GM12878 (cell line): ENCODE data around the gene ISL2. TPM values are rescaled to one million over a fixed set of nuclear protein-coding genes. Genes with fewer than 3 reads are reported as not detected.

Source experiments
- ATAC-seq: fragments of 200-7000 bp; cut with Tn5 transposase; 3 replicates; pipeline ENCODE4 v1.9.1; 2020; ENCODE audit warnings: mild to moderate bottlenecking, moderate library complexity
- BruUV-seq: library from RNA; stranded (reverse); fragments of 400-500 nt; replicated peaks from 2 replicates; lab custom pipeline; 2021; lab: Mats Ljungman, UMichigan
- CTCF ChIA-PET: fragments of 300-600 bp; sonication (Branson Sonifier 250); formaldehyde crosslinking; extraction: SDS; loops from one replicate; lab custom pipeline; 2021; ENCODE audit warnings: inconsistent platforms; lab: Yijun Ruan, JAX
- POLR2A ChIA-PET: fragments of 350-600 bp; formaldehyde crosslinking; extraction: SDS; loops from one replicate; lab custom pipeline; 2021; ENCODE audit warnings: inconsistent platforms; lab: Charles Lee
- RAD21 ChIA-PET: fragments of 300-600 bp; sonication (Branson Sonifier 250); formaldehyde crosslinking; loops from one replicate; lab custom pipeline; 2023; ENCODE audit warnings: antibody characterized with exemption; ENCODE audit not compliant: unreplicated experiment; lab: Charles Lee
- SMC1A ChIA-PET: fragments of 300-600 bp; sonication (Branson Sonifier 250); formaldehyde crosslinking; loops from one replicate; lab custom pipeline; 2023; ENCODE audit not compliant: unreplicated experiment, uncharacterized antibody; lab: Charles Lee
- DNase-seq: peaks from one replicate; pipeline ENCODE4 v3.0.0-alpha.2; 2011; ENCODE audit warnings: low read depth, low spot score
- FAIRE-seq: peaks from 3 replicates; lab custom pipeline; 2011; peaks lifted over from hg19 to GRCh38; lab: Jason Lieb, UNC
- H2AFZ ChIP-seq: 2 replicates; pipeline ENCODE4 v1.6.0; 2011; ENCODE audit warnings: low read depth, low read length, control low read depth; ENCODE audit not compliant: control insufficient read depth
- H3K27ac ChIP-seq: 2 replicates; pipeline ENCODE4 v1.5.1; 2011; ENCODE audit warnings: control low read depth; ENCODE audit not compliant: control insufficient read depth, insufficient read depth
- H3K27me3 ChIP-seq, 2 experiments: replicated peaks in 1 of 2; 2 replicates each; pipeline versions ENCODE4 v1.6.0 to v1.6.1; 2011; ENCODE audit warnings: low read length in 1 of 2; ENCODE audit not compliant: control insufficient read depth in 2 of 2, insufficient read depth in 2 of 2
- H3K36me3 ChIP-seq, 2 experiments: 2 replicates each; pipeline ENCODE4 v1.5.1; 2011; ENCODE audit warnings: low read length in 1 of 2; ENCODE audit not compliant: control insufficient read depth in 2 of 2, insufficient read depth in 2 of 2
- H3K4me1 ChIP-seq: 2 replicates; pipeline ENCODE4 v1.6.1; 2011; ENCODE audit warnings: mild to moderate bottlenecking, low read length, moderate library complexity, mixed read lengths; ENCODE audit not compliant: control insufficient read depth, insufficient read depth
- H3K4me2 ChIP-seq: 2 replicates; pipeline ENCODE4 v1.6.0; 2011; ENCODE audit warnings: control low read depth; ENCODE audit not compliant: control insufficient read depth, insufficient read depth
- H3K4me3 ChIP-seq: fragments of 200-600 bp; sonication (generic); 2 replicates; pipeline ENCODE4 v1.5.1; 2016
- H3K79me2 ChIP-seq: 2 replicates; pipeline ENCODE4 v1.6.0; 2011; ENCODE audit warnings: low read length; ENCODE audit not compliant: control insufficient read depth, insufficient read depth
- H3K9ac ChIP-seq: 2 replicates; pipeline ENCODE4 v1.8.0; 2011; ENCODE audit warnings: low read length, control low read depth, mixed read lengths; ENCODE audit not compliant: control insufficient read depth, insufficient read depth
- H3K9me3 ChIP-seq: replicated peaks from 3 replicates; pipeline ENCODE4 v1.5.1; 2011; ENCODE audit warnings: mild to moderate bottlenecking, low read length; ENCODE audit not compliant: control insufficient read depth, insufficient read depth
- H4K20me1 ChIP-seq: 2 replicates; pipeline ENCODE4 v1.6.0; 2011; ENCODE audit not compliant: control insufficient read depth, insufficient read depth
- BMI1 ChIP-seq: fragments of 450-650 bp; IDR thresholded peaks from 2 replicates; pipeline ENCODE4 v1.6.1; 2016; ENCODE audit warnings: mild to moderate bottlenecking, moderate library complexity, borderline replicate concordance
- CBFB ChIP-seq: IDR thresholded peaks from 2 replicates; pipeline ENCODE4 v1.6.1; 2016; ENCODE audit warnings: antibody characterized with exemption, low read depth
- EP300 ChIP-seq, 2 experiments: fragments of 150-350 bp in 1 of 2; IDR thresholded peaks; 2 replicates each; pipeline ENCODE4 v1.6.1; 2011 to 2012; ENCODE audit warnings: low read depth in 2 of 2, low read length in 2 of 2, borderline replicate concordance in 1 of 2, improper control_type of control experiment in 1 of 2, inconsistent platforms in 1 of 2; ENCODE audit not compliant: control insufficient read depth in 1 of 2
- FOXK2 ChIP-seq: fragments of 450-650 bp; IDR thresholded peaks from 2 replicates; pipeline ENCODE4 v1.6.1; 2017; ENCODE audit warnings: mild to moderate bottlenecking, moderate library complexity
- NFIC ChIP-seq: IDR thresholded peaks from 2 replicates; pipeline ENCODE4 v1.6.1; 2012; ENCODE audit warnings: low read depth, mild to moderate bottlenecking, inconsistent platforms, low read length, moderate library complexity
- SREBF1 ChIP-seq: IDR thresholded peaks from 2 replicates; pipeline ENCODE4 v1.6.1; 2012; ENCODE audit warnings: mild to moderate bottlenecking, low read length
- SREBF2 ChIP-seq: IDR thresholded peaks from 2 replicates; pipeline ENCODE4 v1.6.1; 2012; ENCODE audit warnings: mild to moderate bottlenecking, low read length
- ZNF24 ChIP-seq: fragments of 450-650 bp; IDR thresholded peaks from 2 replicates; pipeline ENCODE4 v1.6.1; 2017; ENCODE audit warnings: antibody characterized with exemption, mild to moderate bottlenecking
- WGBS: methylation state at CpG from one replicate; pipeline ENCODE4 v1.1.6; 2016; ENCODE audit warnings: low lambda C conversion rate; ENCODE audit not compliant: insufficient replicate concordance, insufficient coverage; ENCODE audit errors: missing lambda C conversion rate; 5-methylcytosine and 5-hydroxymethylcytosine counted together
- in situ Hi-C: fragments of 300-500 bp; cut with MboI; formaldehyde crosslinking; loops from 9 replicates; pipeline ENCODE4 v1.14.3; 2018; ENCODE audit warnings: mixed read lengths
- intact Hi-C: fragments of 100-400 bp; cut with micrococcal nuclease; formaldehyde crosslinking; loops from one replicate; pipeline ENCODE4 v1.14.2; 2022; ENCODE audit not compliant: unreplicated experiment
- polyA plus RNA-seq, 11 experiments: library from polyadenylated mRNA; depleted of rRNA in 4 of 11; unstranded in 6 of 11; stranded (reverse) in 5 of 11; fragments of >200 nt; fragmentation: Nextera tagmentation in 4 of 11; fragmentation: Illumina TruSeq in 1 of 11; extraction: Ambion mirVana in 4 of 11; extraction: Trizol in 1 of 11; gene quantifications; 1 replicate in 1 of 11; 2 replicates in 10 of 11; pipeline versions ENCODE4 v1.2.1 to v1.2.3, GENCODE V29; 2011 to 2016; ENCODE audit warnings: inconsistent platforms in 2 of 11, missing spikeins in 2 of 11, low read depth in 1 of 11
- total RNA-seq, 4 experiments: library from RNA; depleted of rRNA in 3 of 4; stranded (reverse); fragments of >200 nt in 3 of 4; fragmentation: Illumina TruSeq in 1 of 4; extraction: Trizol in 1 of 4; gene quantifications; 2 replicates each; pipeline versions ENCODE4 v1.2.1 to v1.2.3, GENCODE V29; 2013 to 2021
- TF ChIP-seq, protein P1 (sequence below): IDR thresholded peaks from 2 replicates; pipeline ENCODE4 v1.6.1; 2012; ENCODE audit warnings: low read depth, low read length, improper control_type of control experiment
- TF ChIP-seq, protein P2 (sequence below): fragments of 450-650 bp; IDR thresholded peaks from 2 replicates; pipeline ENCODE4 v1.6.1; 2018; ENCODE audit warnings: mild to moderate bottlenecking, low read depth, moderate library complexity; ENCODE audit not compliant: partially characterized antibody
- TF ChIP-seq, protein P3 (sequence below): IDR thresholded peaks from 2 replicates; pipeline ENCODE4 v1.6.1; 2011; ENCODE audit warnings: borderline replicate concordance, low read depth, mild to moderate bottlenecking, moderate library complexity, low read length; ENCODE audit not compliant: insufficient read depth, poor library complexity, severe bottlenecking

ISL2 gene
- total and polyA plus RNA-seq, 10 of the 15 experiments (the other 5 are each of a cell fraction or from before 2014, with no cell fraction given) = 0.05 to 0.26 (median 0.08) TPM; not detected in 7

DNA sequence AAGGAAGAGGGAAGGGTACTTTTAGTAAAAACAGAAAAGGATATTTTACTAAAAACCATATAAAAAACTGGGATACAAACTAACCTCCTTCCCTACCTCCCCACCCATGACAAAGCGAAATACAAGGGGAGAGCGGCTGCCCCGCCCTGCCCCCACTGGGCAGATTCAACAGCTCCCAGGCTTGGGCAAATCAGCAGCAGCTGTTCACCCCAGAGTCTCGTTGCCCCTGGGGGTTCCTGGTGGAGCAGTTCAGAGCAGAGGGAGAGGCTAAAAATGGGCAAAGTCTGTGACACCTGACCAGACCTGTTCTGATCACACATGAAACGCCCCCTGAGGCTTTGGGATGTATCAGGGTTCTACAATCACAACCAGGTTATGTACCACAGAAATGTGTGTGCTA, 22.8 kb upstream of the ISL2 start:
- DNase-seq (no peak), FAIRE-seq (no peak), ATAC-seq (no peak)
- in situ Hi-C loops = no loop called here
- peaks cover 3% of the 10 kb centered on the region; the same call in 1 of the 2 replicates for H3K4me1 ChIP-seq
- H3K36me3 ChIP-seq = no peaks in the 10 kb centered on the region
- intact Hi-C loops = no loop called here
- H3K27me3 ChIP-seq = no peaks in the 10 kb centered on the region
- H3K9ac ChIP-seq = no peak overlapping the region
- POLR2A ChIA-PET = no interaction called here
- H3K9me3 ChIP-seq = no peaks in the 10 kb centered on the region
- H3K79me2 ChIP-seq = peaks cover 26% of the 10 kb centered on the region
- H3K27ac ChIP-seq = no peak overlapping the region
- no peak overlapping the region for H3K4me2 ChIP-seq
- SMC1A ChIA-PET = no interaction called here
- 57% methylated on average over 5 of the region's 5 CpGs for WGBS
- no peaks in the 10 kb centered on the region for H4K20me1 ChIP-seq
- no peak overlapping the region for H2AFZ ChIP-seq
- TF ChIP-seq, protein P1, sequence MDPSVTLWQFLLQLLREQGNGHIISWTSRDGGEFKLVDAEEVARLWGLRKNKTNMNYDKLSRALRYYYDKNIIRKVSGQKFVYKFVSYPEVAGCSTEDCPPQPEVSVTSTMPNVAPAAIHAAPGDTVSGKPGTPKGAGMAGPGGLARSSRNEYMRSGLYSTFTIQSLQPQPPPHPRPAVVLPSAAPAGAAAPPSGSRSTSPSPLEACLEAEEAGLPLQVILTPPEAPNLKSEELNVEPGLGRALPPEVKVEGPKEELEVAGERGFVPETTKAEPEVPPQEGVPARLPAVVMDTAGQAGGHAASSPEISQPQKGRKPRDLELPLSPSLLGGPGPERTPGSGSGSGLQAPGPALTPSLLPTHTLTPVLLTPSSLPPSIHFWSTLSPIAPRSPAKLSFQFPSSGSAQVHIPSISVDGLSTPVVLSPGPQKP = no peak
- TF ChIP-seq SREBF1 = no peak
- TF ChIP-seq SREBF2 = no peak
- CTCF ChIA-PET = no interaction called here
- H3K4me3 ChIP-seq = no peak overlapping the region
- no TSS peak for BruUV-seq
- RAD21 ChIA-PET = no interaction called here

- in situ Hi-C loops (no loop called here), intact Hi-C loops (no loop called here)
- FAIRE-seq (no peak), ATAC-seq (no peak), DNase-seq (no peak)
- Histone ChIP-seq H3K9ac (no peak overlapping the region), H3K4me3 (no peak overlapping the region), H3K79me2 (no peaks in the 10 kb centered on the region), H3K27me3 (peaks cover 0 to 1% of the 10 kb centered on the region in 2 experiments; a peak in 1 of 4 replicates), H2AFZ (no peak overlapping the region), H4K20me1 (no peaks in the 10 kb centered on the region), H3K36me3 (no peaks in the 10 kb centered on the region), H3K4me2 (no peak overlapping the region), H3K9me3 (no peaks in the 10 kb centered on the region), H3K4me1 (no peaks in the 10 kb centered on the region), H3K27ac (no peak overlapping the region)
- TF ChIP-seq BMI1 (no peak), NFIC (no peak), FOXK2 (no peak), ZNF24 (no peak), CBFB (no peak), EP300 (IDR thresholded peaks at IDR 0.05; ENCODE audit: borderline replicate concordance in 1 of 2, control insufficient read depth in 1 of 2, low read depth in 2 of 2, low read length in 2 of 2) (no peak)
- TF ChIP-seq, protein P2, sequence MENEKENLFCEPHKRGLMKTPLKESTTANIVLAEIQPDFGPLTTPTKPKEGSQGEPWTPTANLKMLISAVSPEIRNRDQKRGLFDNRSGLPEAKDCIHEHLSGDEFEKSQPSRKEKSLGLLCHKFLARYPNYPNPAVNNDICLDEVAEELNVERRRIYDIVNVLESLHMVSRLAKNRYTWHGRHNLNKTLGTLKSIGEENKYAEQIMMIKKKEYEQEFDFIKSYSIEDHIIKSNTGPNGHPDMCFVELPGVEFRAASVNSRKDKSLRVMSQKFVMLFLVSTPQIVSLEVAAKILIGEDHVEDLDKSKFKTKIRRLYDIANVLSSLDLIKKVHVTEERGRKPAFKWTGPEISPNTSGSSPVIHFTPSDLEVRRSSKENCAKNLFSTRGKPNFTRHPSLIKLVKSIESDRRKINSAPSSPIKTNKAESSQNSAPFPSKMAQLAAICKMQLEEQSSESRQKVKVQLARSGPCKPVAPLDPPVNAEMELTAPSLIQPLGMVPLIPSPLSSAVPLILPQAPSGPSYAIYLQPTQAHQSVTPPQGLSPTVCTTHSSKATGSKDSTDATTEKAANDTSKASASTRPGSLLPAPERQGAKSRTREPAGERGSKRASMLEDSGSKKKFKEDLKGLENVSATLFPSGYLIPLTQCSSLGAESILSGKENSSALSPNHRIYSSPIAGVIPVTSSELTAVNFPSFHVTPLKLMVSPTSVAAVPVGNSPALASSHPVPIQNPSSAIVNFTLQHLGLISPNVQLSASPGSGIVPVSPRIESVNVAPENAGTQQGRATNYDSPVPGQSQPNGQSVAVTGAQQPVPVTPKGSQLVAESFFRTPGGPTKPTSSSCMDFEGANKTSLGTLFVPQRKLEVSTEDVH = no peak
- TF ChIP-seq, protein P3, sequence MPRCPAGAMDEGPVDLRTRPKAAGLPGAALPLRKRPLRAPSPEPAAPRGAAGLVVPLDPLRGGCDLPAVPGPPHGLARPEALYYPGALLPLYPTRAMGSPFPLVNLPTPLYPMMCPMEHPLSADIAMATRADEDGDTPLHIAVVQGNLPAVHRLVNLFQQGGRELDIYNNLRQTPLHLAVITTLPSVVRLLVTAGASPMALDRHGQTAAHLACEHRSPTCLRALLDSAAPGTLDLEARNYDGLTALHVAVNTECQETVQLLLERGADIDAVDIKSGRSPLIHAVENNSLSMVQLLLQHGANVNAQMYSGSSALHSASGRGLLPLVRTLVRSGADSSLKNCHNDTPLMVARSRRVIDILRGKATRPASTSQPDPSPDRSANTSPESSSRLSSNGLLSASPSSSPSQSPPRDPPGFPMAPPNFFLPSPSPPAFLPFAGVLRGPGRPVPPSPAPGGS = no peak
- SMC1A ChIA-PET = no interaction called here
- RAD21 ChIA-PET = no interaction called here
- 61% methylated on average over 6 of the region's 6 CpGs for WGBS
- BruUV-seq = no TSS peak
- CTCF ChIA-PET = interaction anchor here (1.0 kb wide), 1 partner anchor 263 kb away, joined by 3 read pairs; no protein-coding TSS in a partner anchor
- POLR2A ChIA-PET = interaction anchor here (0.6 kb wide), 1 partner anchor 181 kb away, joined by 3 read pairs; no protein-coding TSS in a partner anchor
Observed at GRCh38 chr15:76320012-76320411, 16.6 kb upstream of the ISL2 start.
